GM08714 (cell line): ENCODE data around the gene AP5Z1.

Experiments
- H3K4me3 ChIP-seq: fragments of 200-500 bp; sonication (Bioruptor generic); 2 replicates; pipeline ENCODE4 v1.5.1; 2014; ENCODE audit warnings: mild to moderate bottlenecking, low read length, inconsistent platforms
- ZNF274 ChIP-seq: IDR thresholded peaks from 2 replicates; pipeline ENCODE4 v1.6.1; 2012; ENCODE audit warnings: mild to moderate bottlenecking, low read depth, low read length

The AP5Z1 gene

DNA sequence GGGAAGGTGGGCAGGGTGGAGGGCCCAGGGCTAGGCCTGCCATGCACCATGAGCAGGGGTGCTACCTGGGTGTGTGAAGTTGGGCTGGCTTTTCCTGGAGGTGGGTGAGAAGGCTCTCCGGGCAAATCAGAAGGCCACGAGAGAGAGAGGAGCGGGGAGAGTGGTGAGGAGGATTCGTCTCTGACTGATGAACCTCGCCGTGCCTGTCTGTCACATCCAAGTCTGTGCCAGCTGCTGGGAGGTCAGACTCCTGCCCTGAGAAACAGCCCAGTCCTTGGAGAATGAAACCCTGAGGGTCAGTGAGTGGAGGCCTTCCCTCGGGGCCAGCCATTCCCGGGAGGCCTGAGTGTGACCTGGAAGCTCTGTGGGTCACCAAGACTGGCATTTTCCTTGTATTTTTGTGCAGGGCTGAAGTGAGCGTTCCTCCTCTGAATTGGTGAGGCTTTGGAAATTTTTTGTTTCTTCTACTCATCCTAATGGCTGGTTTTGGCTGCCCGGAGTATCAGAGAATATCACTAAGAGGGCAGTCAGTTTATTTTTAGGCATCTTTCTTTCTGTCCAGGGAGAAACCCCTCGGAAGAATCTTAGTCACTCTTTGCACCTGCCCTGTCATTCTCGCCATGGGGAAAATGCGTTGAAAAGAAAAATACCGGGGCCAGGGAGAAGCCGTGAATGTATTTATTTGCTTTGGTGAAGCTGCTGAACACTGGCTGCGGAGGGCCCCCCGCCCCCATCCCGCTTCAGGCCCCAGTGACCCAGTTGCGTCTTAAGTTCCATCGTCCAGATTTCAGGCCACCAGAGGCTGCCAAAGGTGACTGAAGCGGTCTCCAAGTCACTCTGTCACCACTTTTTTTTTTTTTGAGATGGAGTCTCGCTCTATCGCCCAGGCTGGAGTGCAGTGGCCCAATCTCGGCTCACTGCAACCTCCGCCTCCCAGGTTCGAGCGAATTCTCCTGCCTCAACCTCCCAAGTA is 6.5 kb upstream of the AP5Z1 start:
- H3K4me3 ChIP-seq, result no peak overlapping the region

DNA sequence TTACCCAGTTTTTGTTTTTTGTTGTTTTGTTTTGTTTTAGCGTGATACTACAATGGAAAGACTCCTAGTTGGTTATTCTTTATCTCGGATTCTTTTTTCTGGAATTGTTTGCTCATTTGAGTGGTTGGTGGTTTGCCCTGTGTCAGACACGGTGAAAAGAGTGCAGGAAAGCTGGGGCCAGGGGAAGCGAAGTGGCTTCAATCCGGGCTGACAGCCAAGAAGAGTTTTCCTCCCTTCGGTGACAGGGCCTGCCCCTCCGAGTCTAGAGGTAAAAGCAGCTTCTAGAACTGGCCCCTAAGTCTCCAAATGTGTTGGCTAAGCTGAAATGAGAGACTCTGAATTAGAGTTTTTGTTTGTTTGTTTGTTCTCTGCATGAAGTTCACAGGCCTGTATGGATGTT is 5.7 kb upstream of the AP5Z1 start:
- no peak overlapping the region for H3K4me3 ChIP-seq
- TF ChIP-seq ZNF274, result no peak

More for the DNA sequence above, 6.5 kb upstream of the AP5Z1 start:
- TF ChIP-seq ZNF274, result no peak

DNA sequence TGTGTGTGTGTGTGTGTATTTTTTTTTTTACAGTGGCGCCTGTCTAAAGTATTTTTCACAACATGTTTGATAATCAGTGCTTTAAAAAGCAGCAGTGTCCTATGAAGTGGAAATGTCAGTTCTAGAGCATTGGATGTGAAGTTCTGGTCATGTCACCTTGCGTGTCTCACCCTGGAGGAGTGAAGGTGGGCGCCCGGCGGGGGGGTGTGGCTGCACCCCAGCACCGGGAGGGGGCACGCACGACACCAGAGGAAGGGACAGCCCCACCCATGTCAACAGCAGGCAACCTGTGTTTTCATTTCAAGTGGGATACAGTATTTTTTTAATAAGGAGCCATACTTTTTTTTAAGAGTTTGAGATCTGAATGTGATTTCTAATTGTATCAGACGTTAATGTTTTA is 4.5 kb upstream of the AP5Z1 start:
- no peak for TF ChIP-seq ZNF274
- H3K4me3 ChIP-seq, result no peak overlapping the region

DNA sequence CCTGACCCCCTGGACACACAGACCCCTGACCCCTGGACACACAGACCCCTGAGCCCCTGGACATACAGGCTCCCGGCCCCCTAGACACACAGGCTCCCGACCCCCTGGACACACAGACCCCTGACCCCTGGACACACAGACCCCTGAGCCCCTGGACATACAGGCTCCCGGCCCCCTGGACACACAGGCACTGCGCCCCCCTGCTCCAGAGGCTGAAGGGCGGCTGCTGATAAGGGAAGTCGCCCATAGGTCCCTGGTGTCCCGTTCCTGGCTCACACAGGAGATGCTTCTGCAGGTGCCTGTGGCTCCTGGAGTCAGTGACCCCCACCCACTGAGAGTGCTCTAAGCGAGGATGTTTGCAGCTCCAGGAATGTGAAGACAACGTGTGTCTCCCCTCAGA is 3.7 kb upstream of the AP5Z1 start:
- H3K4me3 ChIP-seq, result no peak overlapping the region
- no peak for TF ChIP-seq ZNF274

DNA sequence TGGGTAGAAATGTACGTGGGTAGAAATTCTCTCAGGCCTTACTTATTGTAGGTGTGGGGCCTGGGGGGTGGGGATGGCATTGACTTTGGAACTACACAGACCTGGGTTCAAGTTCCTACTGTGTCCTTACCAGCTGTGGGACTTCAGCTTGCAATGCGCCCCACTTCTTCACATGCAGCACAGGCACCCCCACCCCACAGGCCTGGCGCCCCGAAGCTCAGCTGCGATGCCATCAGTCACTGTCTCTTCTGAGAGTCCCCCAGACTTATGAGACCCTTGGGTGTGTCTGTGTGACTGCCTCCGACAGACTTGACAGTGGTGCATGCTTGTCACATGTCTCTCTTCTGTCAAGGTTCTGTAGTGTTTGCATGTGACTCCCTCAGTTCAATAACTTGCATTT is 3.1 kb upstream of the AP5Z1 start:
- no peak overlapping the region for H3K4me3 ChIP-seq
- TF ChIP-seq ZNF274, result no peak

DNA sequence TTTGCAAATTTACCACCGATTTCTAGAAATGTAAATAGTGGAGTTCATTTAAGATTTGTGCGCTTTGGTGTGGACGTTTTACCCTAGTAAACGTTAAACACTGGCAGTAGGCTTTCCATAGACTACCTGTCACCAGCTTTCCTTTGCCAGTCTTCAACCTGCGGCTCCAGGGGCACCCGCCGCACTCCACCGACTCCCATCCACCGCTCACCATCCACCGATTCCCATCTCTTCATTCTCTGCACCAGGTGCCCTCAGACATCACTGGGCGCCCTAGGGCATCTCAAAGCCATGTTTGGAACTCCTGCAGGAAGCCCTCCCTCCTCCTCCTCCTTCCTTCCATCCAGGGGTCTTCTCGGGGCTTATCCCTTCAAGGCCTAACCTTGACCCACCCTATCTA is 1.4 kb upstream of the AP5Z1 start:
- no peak for TF ChIP-seq ZNF274
- peak overlapping the region; percentile 70; the same call in 1 of the 2 replicates for H3K4me3 ChIP-seq

DNA sequence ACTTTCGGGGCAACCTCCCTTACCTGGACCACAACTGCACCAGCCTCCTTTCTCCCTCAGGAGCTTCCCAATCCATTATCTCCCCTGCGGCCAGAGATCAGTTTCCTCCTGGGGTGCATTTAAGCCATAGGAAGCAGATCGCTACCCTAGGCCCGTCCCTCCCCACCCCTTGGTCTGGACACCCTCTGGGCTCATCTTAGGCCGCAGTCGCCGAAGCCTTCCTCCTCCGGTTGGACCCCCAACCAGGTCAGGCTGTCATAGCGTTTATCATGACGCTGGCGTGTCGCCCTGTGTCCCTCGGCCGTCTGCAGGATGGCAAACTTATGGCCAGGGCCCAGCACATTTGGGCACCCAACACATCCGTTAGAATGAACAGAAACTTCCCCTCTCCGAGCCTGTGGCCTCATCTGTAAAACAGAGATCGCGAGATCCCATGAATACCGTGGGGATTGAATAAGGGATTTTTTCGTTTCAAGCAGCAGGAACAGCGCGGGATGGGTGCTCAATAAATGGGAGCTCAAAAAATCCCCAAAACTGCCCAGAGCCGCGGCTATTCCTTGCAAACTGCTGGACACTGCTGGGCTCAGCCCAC is 669 bp upstream of the AP5Z1 start:
- H3K4me3 ChIP-seq, result peak overlapping the region; percentile 70
- no peak for TF ChIP-seq ZNF274

DNA sequence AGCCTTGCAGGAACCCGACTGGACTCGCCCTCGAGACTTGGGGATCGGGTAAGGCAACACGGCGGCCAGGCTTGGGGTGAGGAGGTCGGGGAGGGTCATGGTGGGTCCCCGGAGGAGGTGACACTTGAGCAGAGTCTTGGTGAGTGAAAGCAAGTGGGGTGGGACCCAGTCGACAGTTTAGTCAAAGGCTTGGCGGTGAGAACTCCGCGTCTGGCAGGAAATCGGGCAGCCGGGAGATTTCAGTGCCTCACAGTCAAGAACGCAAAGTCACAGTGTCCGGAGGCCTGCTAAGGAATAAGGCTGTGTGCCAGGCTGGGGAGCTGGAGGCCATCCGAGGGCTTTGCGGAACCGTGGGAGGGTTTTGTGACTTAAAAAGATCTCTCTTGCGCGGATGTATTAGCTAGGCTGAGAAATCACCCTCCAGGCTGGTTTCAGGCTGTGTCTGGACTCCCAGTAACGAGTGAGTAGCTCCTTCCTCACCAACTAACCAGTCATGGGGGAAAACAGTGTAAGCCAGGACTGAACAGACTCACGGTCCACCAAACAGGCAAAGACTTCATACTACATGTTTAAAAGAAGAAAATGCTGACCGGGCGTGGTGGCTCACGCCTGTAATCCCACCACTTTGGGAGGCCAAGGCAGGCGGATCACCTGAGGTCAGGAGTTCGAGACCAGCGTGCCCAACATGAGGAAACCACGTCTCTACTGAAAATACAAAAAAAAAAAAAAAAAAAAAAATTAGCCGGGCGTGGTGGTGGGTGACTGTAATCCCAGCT is 613 bp downstream of the AP5Z1 start:
- TF ChIP-seq ZNF274, result no peak
- peak overlapping the region; percentile 86 for H3K4me3 ChIP-seq

DNA sequence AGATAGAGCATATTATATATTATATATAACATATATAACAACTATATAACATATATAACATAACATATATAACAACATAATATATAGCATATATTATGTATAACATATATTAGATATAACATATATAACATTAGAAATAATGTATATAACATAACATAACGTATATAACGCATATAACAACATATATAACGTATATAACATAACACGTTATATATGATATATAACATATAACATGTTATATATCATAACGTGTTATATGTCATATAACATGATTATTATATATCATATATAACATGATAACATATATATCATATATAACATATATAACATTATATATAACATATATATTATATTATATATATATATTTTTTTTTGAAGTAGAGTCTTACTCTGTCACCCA is 3.7 kb downstream of the AP5Z1 start:
- no peak for TF ChIP-seq ZNF274
- no peak overlapping the region for H3K4me3 ChIP-seq

DNA sequence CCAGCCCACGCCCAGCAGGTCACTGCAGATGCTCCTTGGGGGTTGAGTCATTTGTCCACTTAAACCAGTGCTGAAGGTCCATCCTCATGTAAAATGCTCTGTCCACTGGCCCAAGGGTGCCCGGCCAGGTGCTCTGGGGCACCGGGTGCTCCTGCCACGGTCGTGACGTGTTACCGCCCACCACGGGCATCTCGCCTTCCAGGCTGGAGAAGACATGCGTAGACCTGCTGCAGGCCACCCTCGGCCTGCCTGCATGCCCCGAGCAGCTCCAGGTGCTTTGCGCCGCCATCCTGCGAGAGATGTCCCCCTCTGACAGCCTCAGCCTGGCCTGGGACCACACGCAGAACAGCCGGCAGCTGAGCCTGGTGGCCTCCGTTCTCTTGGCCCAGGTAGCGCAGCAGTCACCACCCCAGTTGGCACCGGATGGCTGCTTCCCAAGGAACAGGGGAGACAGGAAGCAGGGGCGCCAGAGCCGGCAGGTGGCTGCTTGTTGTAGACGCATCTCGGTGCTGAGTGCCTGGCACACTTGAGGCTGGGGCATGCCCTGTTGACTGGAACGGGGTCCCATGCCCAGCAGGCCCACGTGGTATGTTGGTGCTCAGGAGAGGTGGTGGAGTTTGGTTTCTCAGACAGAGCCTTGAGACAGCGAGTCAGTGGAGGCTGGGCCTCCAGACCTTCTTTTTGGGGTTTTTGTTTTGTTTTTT is 6.1 kb downstream of the AP5Z1 start:
- TF ChIP-seq ZNF274, result no peak
- no peak overlapping the region for H3K4me3 ChIP-seq

DNA sequence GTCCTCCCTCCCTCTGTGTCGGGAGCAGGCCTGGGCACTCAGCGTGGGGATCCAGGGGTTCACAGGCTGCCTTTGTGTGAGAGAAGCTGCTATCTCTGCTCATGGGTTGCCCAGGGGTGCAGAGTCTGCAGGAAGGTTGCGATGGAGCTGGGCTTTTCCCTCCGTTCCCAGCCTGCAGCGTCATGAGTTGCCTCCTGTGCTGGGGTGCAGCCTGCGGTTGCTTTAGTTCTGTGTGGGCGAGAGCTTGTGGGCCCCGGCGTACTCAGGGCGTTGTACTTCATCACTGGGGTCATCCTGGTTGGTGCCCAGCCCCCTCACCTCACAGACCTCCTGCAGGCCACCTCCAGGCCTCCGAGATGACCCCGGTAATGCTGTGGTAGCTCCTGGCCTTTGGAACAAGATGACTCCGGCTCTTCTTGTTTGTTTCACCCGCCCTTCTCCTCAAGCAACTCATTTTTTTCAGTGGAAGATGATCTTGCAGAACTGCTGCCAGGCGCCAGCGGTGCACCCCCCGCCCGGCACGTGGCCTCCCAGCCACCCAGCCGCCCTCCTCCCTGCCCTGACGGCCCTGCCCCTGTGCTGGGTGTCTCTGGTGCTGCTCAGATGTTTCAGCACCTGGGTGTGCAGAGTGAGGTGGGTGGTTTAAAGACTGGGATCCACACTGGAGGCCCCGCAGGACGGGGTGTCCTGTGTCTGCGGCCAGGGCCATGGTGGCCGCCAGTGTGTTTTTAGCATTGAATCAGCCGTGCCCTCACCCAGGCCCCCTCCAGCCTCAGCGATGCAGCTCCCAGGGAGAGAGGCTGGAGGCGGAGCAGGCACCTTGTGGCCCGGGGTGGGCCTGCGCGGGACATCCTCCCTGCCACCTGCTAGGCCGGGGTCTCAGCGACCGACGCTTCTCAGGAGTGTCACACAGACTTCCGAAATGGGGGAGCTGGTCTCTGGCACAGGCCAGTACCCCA is 7.2 kb downstream of the AP5Z1 start:
- TF ChIP-seq ZNF274, result no peak
- no peak overlapping the region for H3K4me3 ChIP-seq

DNA sequence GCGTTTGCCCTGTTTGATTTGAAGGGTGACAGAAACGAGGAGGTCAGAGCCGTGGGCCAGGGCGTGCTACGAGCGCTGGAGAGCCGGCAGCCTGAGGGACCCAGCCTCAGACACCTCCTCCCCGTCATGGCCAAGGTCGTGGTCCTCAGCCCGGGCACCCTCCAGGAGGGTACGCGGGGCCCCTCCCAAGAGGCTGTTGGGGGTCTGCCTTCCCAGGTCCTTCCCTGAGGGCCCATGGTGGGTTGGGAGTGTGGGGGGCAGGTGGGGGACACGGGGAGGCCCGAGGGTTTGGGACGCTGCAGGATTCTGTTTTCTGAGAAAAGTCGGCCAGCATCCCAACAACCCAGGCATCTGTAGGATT is 7.8 kb downstream of the AP5Z1 start:
- H3K4me3 ChIP-seq, result no peak overlapping the region
- no peak for TF ChIP-seq ZNF274

DNA sequence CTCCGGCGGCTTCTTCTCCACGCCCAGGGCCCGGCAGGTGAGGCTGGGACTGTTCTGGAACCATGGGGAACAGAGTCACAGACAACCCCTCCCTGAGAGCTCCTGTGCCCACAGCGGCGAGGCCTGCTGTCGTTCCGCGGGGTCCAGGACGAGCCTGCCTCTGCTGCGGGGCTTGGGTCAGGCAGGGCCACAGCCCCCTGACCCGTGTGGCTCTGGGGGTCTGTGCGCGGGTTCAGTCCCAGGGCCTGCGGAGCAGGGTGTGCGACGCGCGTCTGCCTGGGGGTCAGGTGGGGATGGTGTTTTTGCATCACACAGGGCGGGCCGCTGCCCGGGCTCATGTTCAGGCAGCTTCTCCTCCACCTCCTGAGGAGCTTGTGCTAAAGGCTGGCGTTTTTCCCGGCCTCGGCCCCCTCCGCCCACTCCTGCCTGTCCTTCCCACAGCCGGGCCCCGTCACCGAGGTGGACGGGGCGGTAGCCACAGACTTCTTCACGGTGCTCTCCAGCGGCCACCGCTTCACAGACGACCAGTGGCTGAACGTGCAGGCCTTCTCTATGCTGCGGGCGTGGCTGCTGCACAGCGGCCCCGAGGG is 8.4 kb downstream of the AP5Z1 start:
- TF ChIP-seq ZNF274, result no peak
- no peak overlapping the region for H3K4me3 ChIP-seq

DNA sequence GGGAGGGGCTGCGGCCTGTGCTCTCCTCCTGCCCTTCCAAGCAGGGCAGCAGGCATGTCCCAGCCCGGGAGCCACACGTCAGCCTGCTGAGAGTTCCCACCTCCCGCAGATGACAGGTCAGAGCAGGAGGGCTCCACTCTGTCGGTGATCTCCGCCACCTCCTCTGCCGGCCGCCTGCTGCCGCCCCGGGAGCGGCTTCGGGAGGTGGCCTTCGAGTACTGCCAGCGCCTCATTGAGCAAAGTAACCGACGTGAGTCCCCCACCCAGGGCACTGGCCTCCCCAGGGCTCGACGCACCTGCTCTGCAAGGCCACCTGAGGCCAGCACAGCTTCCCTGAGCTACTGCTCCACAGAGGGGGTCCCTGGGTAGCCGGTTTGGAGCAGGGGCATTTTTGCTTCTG is 9.4 kb downstream of the AP5Z1 start:
- H3K4me3 ChIP-seq, result no peak overlapping the region
- TF ChIP-seq ZNF274, result no peak
